HG02885 (cell line): ENCODE data around the gene JMY.

Experiments used
- ATAC-seq: cut with Tn5 transposase; IDR thresholded peaks from one replicate; pipeline ENCODE4 v1.9.1; 2021; ENCODE audit warnings: mild to moderate bottlenecking; ENCODE audit not compliant: unreplicated experiment, poor library complexity

JMY gene

DNA sequence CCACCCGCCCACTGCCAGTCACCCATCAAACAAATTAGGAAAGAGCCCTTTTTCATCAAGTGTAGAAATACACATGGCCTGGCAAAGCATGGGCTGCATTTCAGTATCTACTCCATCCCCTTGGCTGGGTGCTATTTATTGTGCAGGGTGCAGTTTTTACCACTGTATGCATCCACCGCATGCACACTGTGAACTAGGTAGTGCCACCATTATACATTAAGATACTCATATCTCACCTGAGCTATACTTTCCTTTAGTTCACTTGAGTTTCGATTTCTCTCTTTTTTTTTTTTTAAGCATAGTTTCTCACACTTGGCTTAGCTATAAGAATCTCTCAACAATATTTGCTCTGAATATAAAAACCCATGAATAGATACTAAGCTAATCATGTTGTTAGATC lies 49.4 kb downstream of the JMY start:
- no peak for ATAC-seq

DNA sequence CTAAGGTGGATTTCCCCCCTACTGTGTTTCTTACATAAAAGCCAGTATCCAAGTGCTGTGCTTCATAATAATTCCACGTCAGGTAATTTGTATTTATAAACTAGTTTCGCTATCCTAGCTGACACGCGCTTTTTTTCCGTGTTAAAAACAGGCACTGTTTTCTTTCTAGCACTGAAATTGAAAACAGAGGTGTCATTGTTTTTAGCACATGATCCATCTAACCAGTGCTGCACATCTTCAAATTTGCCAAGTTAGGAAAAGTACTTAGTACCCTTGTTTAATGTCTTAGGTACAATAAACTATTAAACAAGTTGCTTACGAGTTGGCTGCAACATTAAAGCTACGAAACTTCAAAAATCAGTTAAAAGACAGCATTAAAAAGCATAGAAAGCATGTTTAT lies 49.9 kb downstream of the JMY start:
- no peak for ATAC-seq

GRCh38 chr5:79287380-79287779 lies 51.4 kb downstream of the JMY start:
- ATAC-seq: no peak

DNA sequence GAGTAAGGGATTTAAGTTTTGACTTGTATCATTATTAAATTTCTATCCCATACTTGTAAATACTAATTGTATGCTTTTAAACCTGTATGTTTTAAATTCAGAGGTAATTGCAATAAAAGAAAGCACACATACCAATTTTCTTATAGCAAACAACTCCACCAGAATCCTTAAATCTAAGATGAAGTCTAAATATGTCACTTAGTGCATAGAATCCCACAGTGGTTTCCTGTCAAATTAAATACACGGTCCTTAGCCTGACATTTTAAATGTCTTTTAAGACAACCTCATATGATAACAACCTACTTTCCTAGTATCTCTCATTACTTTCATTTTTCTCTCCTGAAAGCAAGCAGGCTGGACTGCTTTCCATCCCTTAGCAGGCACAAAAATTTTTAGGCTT lies 52.0 kb downstream of the JMY start:
- no peak for ATAC-seq

DNA sequence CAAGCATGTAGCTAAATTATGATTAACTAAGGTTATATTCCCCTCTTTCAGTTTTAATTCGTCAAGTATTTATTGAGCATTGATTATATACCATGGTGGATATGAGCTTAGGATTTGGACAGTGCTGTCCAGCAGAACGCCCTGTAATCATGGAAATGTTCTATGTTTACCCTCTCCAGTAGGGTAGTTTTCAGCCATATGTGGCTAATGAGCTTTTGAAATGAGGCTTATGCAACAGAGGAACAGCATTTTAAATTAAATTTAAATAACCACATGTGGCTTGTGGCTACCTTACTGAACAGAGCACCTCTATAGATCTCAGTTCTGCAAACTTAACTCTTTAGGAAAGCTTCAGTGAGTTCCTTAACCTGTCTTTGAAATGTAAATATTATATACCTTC lies 59.1 kb downstream of the JMY start:
- peak; percentile 45 for ATAC-seq

DNA sequence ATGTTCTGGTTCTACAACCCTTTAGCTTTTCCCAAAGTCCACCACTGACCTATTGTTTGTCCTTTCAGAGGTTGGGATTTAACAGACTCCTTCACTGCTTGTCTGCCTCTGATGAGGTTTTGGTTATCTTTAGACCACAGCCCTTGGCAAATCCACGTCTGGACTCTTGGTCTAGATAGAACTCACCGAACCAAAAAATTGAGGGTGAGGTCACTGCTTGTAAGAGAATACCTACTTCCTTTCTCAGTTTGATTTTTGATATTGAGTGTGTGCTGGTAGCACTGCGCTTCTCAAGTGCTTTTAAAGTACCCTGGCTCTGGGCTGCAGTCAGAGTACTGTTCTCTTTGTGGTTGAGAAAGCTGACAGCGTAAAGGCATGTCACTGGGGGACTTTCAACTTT lies 61.7 kb downstream of the JMY start:
- no peak for ATAC-seq

DNA sequence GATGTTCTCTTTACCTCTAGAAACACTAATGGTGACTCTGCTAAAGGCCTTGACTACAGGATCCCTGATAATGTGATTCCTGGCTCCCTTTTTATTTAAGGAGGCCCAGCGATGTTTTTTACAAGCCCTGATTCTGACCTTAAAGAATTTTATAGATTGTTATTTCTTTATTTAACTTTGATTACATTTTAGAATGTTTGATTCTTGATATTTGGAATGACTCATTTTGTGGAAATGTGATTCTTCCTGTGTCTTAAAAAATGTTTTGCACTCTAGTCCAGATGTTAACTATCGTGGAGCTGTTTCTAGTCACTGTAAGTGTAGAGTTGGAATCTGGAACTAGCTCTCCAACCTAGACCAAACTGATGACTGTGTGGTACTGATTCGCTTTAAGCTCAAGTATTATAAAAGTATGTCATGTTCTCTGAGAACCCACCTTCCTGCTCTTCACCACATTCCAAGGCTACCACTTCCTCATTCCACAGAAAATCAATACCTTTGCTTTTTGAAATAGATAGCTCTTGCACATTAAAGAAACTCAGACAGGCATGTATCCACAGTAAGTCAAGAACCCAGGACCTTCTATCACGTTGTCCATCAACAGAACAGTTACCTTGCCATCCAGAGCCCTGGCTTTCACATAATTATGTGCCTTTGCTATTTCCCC lies 65.2 kb downstream of the JMY start:
- no peak for ATAC-seq

DNA sequence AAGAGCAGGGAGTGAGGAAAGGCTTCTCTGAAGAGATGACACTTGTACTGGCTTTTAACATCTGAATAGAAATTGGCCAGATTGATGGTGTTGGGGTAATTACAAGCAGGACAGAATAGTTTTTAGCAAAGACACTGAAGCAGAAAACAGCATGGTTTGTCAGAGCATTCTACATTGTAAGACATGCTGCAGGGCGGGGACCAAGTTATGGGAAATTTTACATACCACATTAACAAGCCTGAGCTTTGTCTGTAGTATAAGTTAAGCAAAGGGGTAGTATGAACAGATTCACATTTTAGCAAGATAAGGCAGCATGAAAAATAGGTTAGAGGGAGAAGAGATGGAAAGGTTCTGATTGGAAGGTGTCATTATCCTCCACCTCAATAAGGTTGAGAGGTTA lies 66.5 kb downstream of the JMY start:
- no peak for ATAC-seq

DNA sequence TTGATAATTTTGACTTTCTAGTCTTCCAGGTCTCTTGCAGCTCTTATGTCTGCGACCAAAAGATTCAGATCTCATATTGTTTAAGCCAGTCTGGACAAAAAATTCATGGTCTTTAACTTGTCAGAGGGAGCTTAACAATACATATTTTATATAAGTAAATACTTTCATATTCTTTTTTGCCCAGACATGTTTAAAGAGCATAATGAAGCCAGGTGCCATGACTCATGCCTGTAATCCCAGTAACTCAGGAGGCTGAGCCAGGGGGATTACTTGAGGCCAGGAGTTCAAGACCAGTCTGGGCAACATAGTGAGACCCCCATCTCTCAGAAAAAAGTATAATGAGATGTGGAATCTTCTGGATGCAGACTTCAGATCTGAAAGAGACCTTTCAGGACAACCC lies 69.8 kb downstream of the JMY start:
- ATAC-seq: no peak

- no peak for ATAC-seq
Measured at GRCh38 chr5:79318935-79319614, 83.1 kb downstream of the JMY start.

DNA sequence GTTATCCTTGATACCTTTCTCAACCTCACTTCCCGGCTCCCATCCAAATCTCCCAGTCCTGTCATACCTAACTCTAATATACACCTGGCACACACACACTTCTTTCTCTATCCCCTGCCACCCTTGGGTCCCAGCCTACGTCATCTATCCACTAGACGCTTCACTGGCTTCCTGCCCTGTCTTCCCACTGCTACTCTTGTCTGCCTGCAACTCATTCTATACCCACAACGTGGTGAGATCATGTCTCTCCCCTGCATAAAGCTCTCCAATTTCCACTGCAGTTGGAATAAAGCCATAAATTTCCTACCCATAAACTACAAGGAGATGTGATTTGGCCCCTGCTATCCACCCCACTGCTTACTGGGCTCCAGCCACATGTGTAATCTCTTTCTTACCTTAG lies 93.5 kb downstream of the JMY start:
- no peak for ATAC-seq

DNA sequence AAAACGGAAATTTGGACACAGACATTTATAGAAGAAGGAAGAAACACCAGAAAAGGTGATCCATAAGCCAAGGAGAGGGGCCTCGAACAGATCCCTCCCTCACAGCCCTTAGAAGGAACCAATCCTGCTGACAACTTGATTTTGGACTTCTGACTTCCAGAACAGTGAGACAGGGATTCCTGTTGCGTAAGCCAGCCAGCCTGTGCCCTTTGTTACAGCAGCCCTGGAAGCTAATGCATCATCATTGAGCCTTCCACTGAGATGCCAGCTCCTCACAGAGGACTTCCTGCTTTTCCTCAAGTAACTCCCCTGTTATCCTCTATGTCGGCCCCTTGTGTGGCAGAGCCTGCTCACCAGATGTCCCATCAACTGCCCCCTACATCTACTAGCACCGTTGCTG lies 94.1 kb downstream of the JMY start:
- no peak for ATAC-seq

- no peak for ATAC-seq
Measured at GRCh38 chr5:79333852-79334557, 98.1 kb downstream of the JMY start.

DNA sequence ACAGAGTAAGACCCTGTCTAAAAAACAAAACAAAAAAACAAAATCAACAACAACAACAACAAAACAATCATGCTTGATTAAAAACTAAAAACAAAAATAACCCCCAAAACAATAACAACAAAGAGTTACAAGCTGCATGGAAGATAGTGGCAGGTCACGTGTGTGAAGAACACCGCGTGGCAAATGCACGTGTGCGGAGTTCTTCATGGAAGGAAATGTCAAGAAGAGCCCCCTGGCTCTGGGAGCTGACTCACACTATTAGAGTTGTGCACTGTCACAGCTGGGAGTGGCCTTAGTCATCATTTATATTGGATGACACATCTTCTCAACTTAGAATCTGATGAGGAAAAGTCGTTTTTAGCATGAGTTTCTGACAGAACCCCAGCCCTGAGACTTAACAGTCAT lies 110.5 kb downstream of the JMY start:
- ATAC-seq: no peak

GRCh38 chr5:79349047-79349446 lies 113.1 kb downstream of the JMY start:
- no peak for ATAC-seq

DNA sequence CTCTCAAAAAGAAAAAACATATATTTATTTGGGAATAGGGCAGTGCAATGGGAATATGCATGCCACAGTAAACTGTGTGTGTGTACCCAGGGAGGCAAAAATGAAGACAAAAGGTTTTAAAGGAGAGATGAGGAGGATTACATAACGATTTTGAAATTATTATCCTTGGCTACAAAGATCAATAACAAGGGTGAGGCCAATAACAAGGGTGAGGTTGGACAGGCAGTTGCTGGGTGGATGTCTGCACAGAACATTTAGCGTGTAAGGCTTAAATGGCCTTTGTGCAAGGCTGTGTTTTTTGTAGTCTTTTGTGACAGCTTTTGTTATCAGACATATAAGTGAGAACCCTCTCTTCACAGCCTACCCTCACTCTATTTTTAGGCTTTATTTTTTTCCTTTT lies 114.0 kb downstream of the JMY start:
- no peak for ATAC-seq

GRCh38 chr5:79357398-79357797 lies 121.5 kb downstream of the JMY start:
- no peak for ATAC-seq
